Measurements from ENCODE around the gene MAPK10. TPM values are rescaled to one million over a fixed set of nuclear protein-coding genes. Genes with fewer than 3 reads are reported as not detected.

The MAPK10 gene
- polyA plus RNA-seq, 1 donor from 2014 or later, result 0.94 TPM

Other genes starting within 250 kb of the MAPK10 start
- not detected for gene PTPN13, start 234.3 kb upstream of the MAPK10 start, polyA plus RNA-seq

Data from IgD-negative memory B cell (primary cell).